NCI-H2081 (cell line): Measurements from ENCODE around the gene FBH1.

Source experiments
- DNase-seq, 2 experiments: peaks; one replicate each; lab custom pipeline; 2025; lab: John Stamatoyannopoulos, UW

Gene FBH1

DNA sequence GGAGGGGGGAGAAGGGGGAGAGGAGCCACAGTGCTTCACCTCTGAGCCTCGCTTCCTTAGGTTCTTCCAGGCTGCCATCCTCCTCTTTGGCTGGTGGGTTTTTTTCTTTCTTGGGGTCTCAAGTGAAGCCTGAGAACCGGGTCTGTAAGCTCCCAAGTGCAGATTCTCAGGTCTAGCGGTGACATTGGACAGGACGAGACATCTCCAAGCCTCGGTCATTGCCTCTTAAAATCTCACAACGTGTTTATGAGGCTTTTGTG is 88.1 kb downstream of the FBH1 start:
- DNase-seq: no peak

- DNase-seq: no peak
Observed at GRCh38 chr10:5981529-5981928, 91.5 kb downstream of the FBH1 start.

GRCh38 chr10:5983774-5984173 is 93.7 kb downstream of the FBH1 start:
- no peak for DNase-seq

GRCh38 chr10:5985029-5985428 is 95.0 kb downstream of the FBH1 start:
- no peak for DNase-seq
